Measurements from ENCODE around the gene TSEN2.

Gene TSEN2

GRCh38 chr3:12557473-12558100 is 73.3 kb downstream of the TSEN2 start:
- DNase-seq = no peak

DNA sequence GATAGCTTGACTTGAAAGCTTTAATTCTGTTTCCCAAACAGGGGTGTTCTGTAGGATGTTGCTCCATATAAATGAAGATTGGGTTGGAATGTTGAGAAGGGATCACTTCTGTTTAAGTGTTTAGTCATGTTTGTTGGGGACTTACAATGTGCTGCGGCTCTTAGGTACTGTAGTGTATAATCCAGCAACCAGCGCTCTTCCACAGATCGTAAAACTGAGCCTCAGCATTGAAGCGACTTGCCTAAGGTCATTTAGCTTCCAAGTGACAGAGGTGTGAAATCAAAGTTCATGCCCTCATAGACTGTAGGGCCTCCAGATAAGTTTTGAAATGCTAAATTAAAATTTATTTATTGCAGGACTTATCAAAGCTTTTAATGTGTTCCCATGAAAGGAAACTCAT is 74.4 kb downstream of the TSEN2 start:
- DNase-seq = no peak

DNA sequence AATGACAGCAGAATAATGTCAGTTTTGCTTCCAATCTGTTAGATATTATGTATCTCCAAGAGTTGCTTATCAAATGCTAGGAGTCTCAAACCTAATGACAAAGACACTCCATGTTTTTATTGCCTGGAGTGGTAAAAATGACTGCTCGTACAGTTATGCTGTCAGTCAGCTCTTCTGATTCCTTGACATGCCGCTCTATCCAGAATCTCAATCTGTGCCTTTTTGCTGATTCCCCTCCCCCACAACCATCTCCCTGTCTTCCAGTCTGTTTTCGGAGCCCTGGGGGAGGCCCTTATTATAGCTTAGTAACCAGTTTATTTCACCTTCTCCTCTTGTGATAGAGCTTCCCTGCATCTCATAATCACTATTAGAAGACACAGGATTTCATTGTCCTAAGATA is 75.2 kb downstream of the TSEN2 start:
- no peak for DNase-seq

GRCh38 chr3:12560505-12561190 is 76.4 kb downstream of the TSEN2 start:
- no peak for DNase-seq

- no peak for DNase-seq
Measured at GRCh38 chr3:12561397-12561796, 77.1 kb downstream of the TSEN2 start.

- no peak for DNase-seq
Measured at GRCh38 chr3:12562451-12562850, 78.2 kb downstream of the TSEN2 start.

- DNase-seq = no peak
Measured at GRCh38 chr3:12566976-12567375, 82.7 kb downstream of the TSEN2 start.

DNA sequence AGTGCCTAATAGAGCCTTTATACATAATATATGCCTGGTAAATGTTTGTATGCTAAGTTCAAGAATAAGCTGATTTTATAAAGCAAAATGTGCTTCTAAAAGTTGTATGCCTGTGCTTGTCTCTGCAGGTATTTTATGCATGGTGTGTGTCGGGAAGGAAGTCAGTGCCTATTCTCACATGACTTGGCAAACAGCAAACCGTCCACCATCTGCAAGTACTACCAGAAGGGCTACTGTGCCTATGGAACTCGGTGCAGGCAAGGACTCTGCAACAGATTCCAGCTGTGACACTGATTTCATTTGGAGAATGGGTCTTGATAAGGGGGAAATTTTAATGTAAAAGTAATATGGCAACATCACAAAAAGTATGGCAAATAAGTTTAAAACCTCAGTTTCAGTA is 84.5 kb downstream of the TSEN2 start:
- no peak for DNase-seq

GRCh38 chr3:12569836-12570235 is 85.6 kb downstream of the TSEN2 start:
- no peak for DNase-seq

DNA sequence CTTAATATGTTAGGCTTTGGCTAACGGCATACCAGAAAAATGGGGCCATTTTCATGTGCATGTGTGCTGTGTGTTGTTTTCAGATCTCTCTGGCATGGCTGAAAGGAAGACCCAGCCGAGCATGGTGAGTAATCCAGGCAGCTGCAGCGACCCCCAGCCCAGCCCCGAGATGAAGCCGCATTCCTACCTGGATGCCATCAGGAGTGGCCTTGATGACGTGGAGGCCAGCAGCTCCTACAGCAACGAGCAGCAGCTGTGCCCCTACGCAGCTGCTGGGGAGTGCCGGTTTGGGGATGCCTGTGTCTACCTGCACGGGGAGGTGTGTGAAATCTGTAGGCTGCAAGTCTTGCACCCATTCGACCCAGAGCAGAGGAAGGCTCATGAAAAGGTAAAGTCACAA is 87.7 kb downstream of the TSEN2 start:
- DNase-seq = no peak

DNA sequence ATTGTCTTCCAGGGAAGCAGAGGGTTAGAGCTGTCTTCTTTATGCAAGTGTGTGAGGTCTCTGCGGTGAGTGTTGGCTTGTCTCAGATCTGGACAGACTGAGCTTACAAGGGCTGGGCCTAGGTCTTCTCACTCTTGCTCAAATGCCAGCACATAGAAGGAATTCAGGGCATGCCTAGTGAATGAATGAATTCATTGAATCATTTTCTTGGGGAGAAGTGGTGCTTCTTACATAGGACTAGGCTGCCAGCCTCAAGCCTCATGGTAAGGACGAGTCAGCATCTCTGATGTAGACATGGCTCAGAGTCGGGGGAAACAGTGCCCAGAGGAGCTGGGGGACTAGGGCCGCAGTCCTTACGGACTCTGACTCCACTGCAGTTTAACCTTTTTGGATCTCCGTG is 89.9 kb downstream of the TSEN2 start:
- DNase-seq = no peak

GRCh38 chr3:12574661-12575060 is 90.4 kb downstream of the TSEN2 start:
- DNase-seq = no peak

DNA sequence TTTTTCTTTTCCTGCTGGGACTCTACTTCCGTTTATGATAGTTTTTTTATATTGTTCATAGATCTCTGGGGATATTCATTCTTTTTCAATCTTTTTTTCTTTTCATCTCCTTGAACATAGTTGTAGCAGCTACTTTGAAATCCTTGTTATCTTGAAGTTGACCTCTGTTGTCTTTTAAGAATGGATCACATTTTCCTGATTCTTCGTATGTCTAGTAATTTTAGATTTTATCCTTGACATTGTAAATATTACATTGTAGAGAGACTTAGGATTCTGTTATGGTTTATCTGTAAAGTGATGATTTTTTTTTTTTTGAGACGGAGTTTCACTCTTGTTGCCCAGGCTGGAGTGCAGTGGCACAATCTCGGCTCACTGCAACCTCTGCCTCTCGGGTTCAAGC is 93.1 kb downstream of the TSEN2 start:
- no peak for DNase-seq

- DNase-seq = no peak
Measured at GRCh38 chr3:12578742-12579141, 94.5 kb downstream of the TSEN2 start.

DNA sequence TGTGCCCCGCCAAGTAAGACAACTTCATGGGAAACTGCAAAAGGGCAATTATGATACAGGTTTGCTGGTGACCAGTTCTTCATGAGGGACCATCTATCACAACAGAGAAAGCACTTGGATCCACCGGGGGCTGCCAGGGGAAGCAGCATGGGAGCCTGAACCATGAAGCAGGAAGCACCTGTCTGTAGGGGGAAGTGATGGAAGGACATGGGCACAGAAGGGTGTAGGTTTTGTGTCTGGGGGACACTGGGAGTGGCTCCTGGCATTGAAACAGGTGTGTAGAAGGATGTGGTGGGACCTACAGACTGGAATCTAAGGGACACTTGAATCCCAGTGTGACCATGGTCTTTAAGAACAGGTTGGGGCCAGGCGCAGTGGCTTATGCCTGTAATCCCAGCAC is 95.2 kb downstream of the TSEN2 start:
- no peak for DNase-seq

GRCh38 chr3:12579905-12580304 is 95.6 kb downstream of the TSEN2 start:
- DNase-seq = no peak

- DNase-seq = no peak
Measured at GRCh38 chr3:12582730-12583129, 98.5 kb downstream of the TSEN2 start.
